GM23338 (cell line): ENCODE results near the gene TIMM17B. TPM values are rescaled to one million over a fixed set of nuclear protein-coding genes. Genes with fewer than 3 reads are reported as not detected.

Source experiments
- ATAC-seq: fragments of 200-7000 bp; cut with Tn5 transposase; 3 replicates; pipeline ENCODE4 v1.9.1; 2020
- DNase-seq: peaks from one replicate; pipeline ENCODE4 v3.0.0-alpha.2; 2015; ENCODE audit warnings: low spot score
- H2AFZ ChIP-seq: fragments of 200-600 bp; sonication (generic); 2 replicates; pipeline ENCODE4 v1.8.0; 2016; ENCODE audit warnings: antibody characterized with exemption, mild to moderate bottlenecking, moderate library complexity
- H3F3A ChIP-seq: fragments of 200-600 bp; sonication (generic); replicated peaks from 2 replicates; pipeline ENCODE4 v1.8.0; 2017; ENCODE audit warnings: antibody characterized with exemption, mixed run types, low read depth
- H3K27ac ChIP-seq: fragments of 200-600 bp; sonication (generic); 2 replicates; pipeline ENCODE4 v1.6.1; 2016; ENCODE audit warnings: low read depth
- H3K27me3 ChIP-seq: fragments of 200-600 bp; sonication (generic); 2 replicates; pipeline ENCODE4 v1.8.0; 2016; ENCODE audit warnings: mild to moderate bottlenecking, mixed run types, moderate library complexity; ENCODE audit not compliant: insufficient read depth
- H3K36me3 ChIP-seq: fragments of 200-600 bp; sonication (generic); 2 replicates; pipeline ENCODE4 v1.8.0; 2016; ENCODE audit warnings: mild to moderate bottlenecking; ENCODE audit not compliant: insufficient read depth
- H3K4me1 ChIP-seq: fragments of 200-600 bp; sonication (generic); 2 replicates; pipeline ENCODE4 v1.8.0; 2016; ENCODE audit warnings: mild to moderate bottlenecking, moderate library complexity; ENCODE audit not compliant: insufficient read depth
- H3K4me2 ChIP-seq: fragments of 200-600 bp; sonication (generic); 2 replicates; pipeline ENCODE4 v1.7.1; 2017; ENCODE audit warnings: mixed run types
- H3K4me3 ChIP-seq: fragments of 200-600 bp; sonication (generic); 2 replicates; pipeline ENCODE4 v1.6.1; 2016; ENCODE audit warnings: mixed run types
- H3K79me2 ChIP-seq: fragments of 200-600 bp; sonication (generic); replicated peaks from 2 replicates; pipeline ENCODE4 v1.8.0; 2017; ENCODE audit warnings: mild to moderate bottlenecking; ENCODE audit not compliant: insufficient read depth
- H3K9me2 ChIP-seq: fragments of 200-600 bp; sonication (generic); 2 replicates; pipeline ENCODE4 v1.8.0; 2017; ENCODE audit not compliant: insufficient read depth
- H4K20me1 ChIP-seq: fragments of 200-600 bp; sonication (generic); replicated peaks from 2 replicates; pipeline ENCODE4 v1.8.0; 2017; ENCODE audit warnings: mild to moderate bottlenecking; ENCODE audit not compliant: insufficient read depth
- H3K27ac Mint-ChIP-seq: 2 replicates; pipeline ENCODE4 v1.8.0; 2020; ENCODE audit warnings: inconsistent platforms, mild to moderate bottlenecking, moderate library complexity, mixed read lengths
- H3K27me3 Mint-ChIP-seq: 3 replicates; pipeline ENCODE4 v1.8.0; 2022; ENCODE audit warnings: low read depth, mild to moderate bottlenecking, moderate library complexity, mixed read lengths, inconsistent platforms; ENCODE audit not compliant: insufficient read depth, poor library complexity
- H3K36me3 Mint-ChIP-seq: 3 replicates; pipeline ENCODE4 v1.8.0; 2021; ENCODE audit warnings: low read depth, mild to moderate bottlenecking, inconsistent platforms, moderate library complexity, mixed read lengths
- H3K4me1 Mint-ChIP-seq: 3 replicates; pipeline ENCODE4 v1.8.0; 2020; ENCODE audit warnings: mild to moderate bottlenecking, inconsistent platforms, mixed read lengths
- H3K4me3 Mint-ChIP-seq: 3 replicates; pipeline ENCODE4 v1.8.0; 2021; ENCODE audit warnings: moderate library complexity, mild to moderate bottlenecking, inconsistent platforms, mixed read lengths
- H3K9me3 Mint-ChIP-seq: 3 replicates; pipeline ENCODE4 v1.8.0; 2020; ENCODE audit warnings: moderate library complexity, mild to moderate bottlenecking, inconsistent platforms, mixed read lengths
- CREB1 ChIP-seq: fragments of 250-450 bp; sonication (Bioruptor Pico); IDR thresholded peaks from 2 replicates; pipeline ENCODE4 v1.5.0; 2020; ENCODE audit warnings: low read depth, mild to moderate bottlenecking, moderate library complexity
- EZH2 ChIP-seq: fragments of 200-600 bp; sonication (generic); IDR thresholded peaks from one replicate; pipeline ENCODE4 v1.8.0; 2017; ENCODE audit warnings: antibody characterized with exemption, mild to moderate bottlenecking, low read depth; ENCODE audit not compliant: unreplicated experiment
- EZH2phosphoT487 ChIP-seq: fragments of 200-600 bp; sonication (generic); IDR thresholded peaks from one replicate; pipeline ENCODE4 v1.8.1; 2018; ENCODE audit warnings: antibody characterized with exemption; ENCODE audit not compliant: unreplicated experiment
- JUNB ChIP-seq: IDR thresholded peaks from one replicate; pipeline ENCODE4 v1.6.1; 2016; ENCODE audit warnings: antibody characterized with exemption; ENCODE audit not compliant: unreplicated experiment
- NANOG ChIP-seq: IDR thresholded peaks from 2 replicates; pipeline ENCODE4 v1.6.1; 2016; ENCODE audit warnings: antibody characterized with exemption, borderline replicate concordance
- POLR2AphosphoS5 ChIP-seq: IDR thresholded peaks from 2 replicates; pipeline ENCODE4 v1.6.1; 2016; ENCODE audit warnings: antibody characterized with exemption, low read depth
- STAT1 ChIP-seq: IDR thresholded peaks from one replicate; pipeline ENCODE4 v1.6.1; 2016; ENCODE audit warnings: antibody characterized with exemption; ENCODE audit not compliant: unreplicated experiment
- ZNF114 ChIP-seq: fragments of 250-450 bp; sonication (Bioruptor Pico); IDR thresholded peaks from 2 replicates; pipeline ENCODE4 v1.5.0; 2020; ENCODE audit warnings: mild to moderate bottlenecking, moderate library complexity
- ZNF331 ChIP-seq: fragments of 250-450 bp; sonication (Bioruptor Pico); IDR thresholded peaks from 2 replicates; pipeline ENCODE4 v1.5.0; 2020; ENCODE audit warnings: low read depth, mild to moderate bottlenecking, moderate library complexity
- polyA plus RNA-seq: library from polyadenylated mRNA; unstranded; fragments of >200 nt; fragmentation: Nextera tagmentation; extraction: Ambion mirVana; gene quantifications from 2 replicates; pipeline ENCODE4 v1.2.1, GENCODE V29; 2016
- total RNA-seq: library from RNA; depleted of rRNA; stranded (reverse); fragments of >200 nt; shearing (Covaris generic); gene quantifications from 2 replicates; pipeline ENCODE4 v1.2.3, GENCODE V29; 2014
- TF ChIP-seq, protein P1 (sequence below): IDR thresholded peaks from one replicate; pipeline ENCODE4 v1.6.1; 2018; ENCODE audit warnings: antibody characterized with exemption; ENCODE audit not compliant: unreplicated experiment
- TF ChIP-seq, protein P2 (sequence below): fragments of 250-450 bp; sonication (Bioruptor Pico); IDR thresholded peaks from 2 replicates; pipeline ENCODE4 v1.5.0; 2020; ENCODE audit warnings: mild to moderate bottlenecking, moderate library complexity
- TF ChIP-seq, protein P3 (sequence below), 2 experiments: fragments of 200-600 bp in 1 of 2; sonication (generic) in 1 of 2; conservative IDR thresholded peaks; 2 replicates each; pipeline versions ENCODE4 v1.5.1 to v1.6.1; 2016 to 2017; ENCODE audit warnings: antibody characterized with exemption in 2 of 2, low read depth in 2 of 2, mild to moderate bottlenecking in 2 of 2, moderate library complexity in 1 of 2
- TF ChIP-seq, protein P4 (sequence below): IDR thresholded peaks from 2 replicates; pipeline ENCODE4 v1.6.1; 2016; ENCODE audit warnings: antibody characterized with exemption

Gene TIMM17B
- total and polyA plus RNA-seq, 2 experiments from 2014 or later, result 67.1 to 147 TPM

DNA sequence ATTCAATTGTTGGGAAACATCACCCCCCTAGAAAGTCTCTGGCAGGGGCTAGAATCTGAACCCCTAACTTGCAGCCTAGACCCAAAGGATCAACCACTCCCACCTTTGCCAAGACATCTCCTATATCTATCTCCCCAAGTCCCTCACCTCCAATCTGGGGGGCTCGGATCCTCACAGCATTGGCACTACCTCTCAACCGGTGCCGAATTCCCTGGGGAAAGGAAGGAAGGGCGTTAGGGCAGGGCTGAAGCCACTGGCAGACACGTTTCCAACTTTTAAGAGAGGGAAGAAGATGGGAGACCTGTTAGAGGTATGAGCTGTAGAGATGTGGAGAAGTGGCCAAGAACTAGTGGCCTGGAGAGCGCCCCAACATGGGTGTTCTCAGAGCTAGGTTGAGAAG, 2.7 kb downstream of the TIMM17B start:
- Mint-ChIP-seq H3K9me3 (no peaks in the 10 kb centered on the region), H3K4me1 (peaks cover 7% of the 10 kb centered on the region), H3K36me3 (peaks cover 27% of the 10 kb centered on the region), H3K4me3 (no peak overlapping the region; the same call in 2 of the 3 replicates), H3K27me3 (peaks cover 2% of the 10 kb centered on the region), H3K27ac (no peak overlapping the region)
- Histone ChIP-seq H3K79me2 (peaks cover 41% of the 10 kb centered on the region), H3K4me1 (peaks cover 3% of the 10 kb centered on the region; the same call in 1 of the 2 replicates), H2AFZ (no peak overlapping the region), H3K27ac (no peak overlapping the region), H3K4me3 (no peak overlapping the region), H4K20me1 (no peaks in the 10 kb centered on the region), H3K27me3 (no peaks in the 10 kb centered on the region), H3K4me2 (no peak overlapping the region), H3K36me3 (no peaks in the 10 kb centered on the region; the same call in 1 of the 2 replicates), H3F3A (no peaks in the 10 kb centered on the region), H3K9me2 (no peaks in the 10 kb centered on the region)
- no peak for ATAC-seq
- TF ChIP-seq JUNB (no peak), ZNF331 (CRISPR knock-in tag) (no peak), ZNF114 (CRISPR knock-in tag) (no peak), POLR2AphosphoS5 (no peak), CREB1 (CRISPR knock-in tag) (no peak), EZH2phosphoT487 (no peak), STAT1 (no peak), NANOG (no peak), EZH2 (no peak)
- TF ChIP-seq, protein P1, sequence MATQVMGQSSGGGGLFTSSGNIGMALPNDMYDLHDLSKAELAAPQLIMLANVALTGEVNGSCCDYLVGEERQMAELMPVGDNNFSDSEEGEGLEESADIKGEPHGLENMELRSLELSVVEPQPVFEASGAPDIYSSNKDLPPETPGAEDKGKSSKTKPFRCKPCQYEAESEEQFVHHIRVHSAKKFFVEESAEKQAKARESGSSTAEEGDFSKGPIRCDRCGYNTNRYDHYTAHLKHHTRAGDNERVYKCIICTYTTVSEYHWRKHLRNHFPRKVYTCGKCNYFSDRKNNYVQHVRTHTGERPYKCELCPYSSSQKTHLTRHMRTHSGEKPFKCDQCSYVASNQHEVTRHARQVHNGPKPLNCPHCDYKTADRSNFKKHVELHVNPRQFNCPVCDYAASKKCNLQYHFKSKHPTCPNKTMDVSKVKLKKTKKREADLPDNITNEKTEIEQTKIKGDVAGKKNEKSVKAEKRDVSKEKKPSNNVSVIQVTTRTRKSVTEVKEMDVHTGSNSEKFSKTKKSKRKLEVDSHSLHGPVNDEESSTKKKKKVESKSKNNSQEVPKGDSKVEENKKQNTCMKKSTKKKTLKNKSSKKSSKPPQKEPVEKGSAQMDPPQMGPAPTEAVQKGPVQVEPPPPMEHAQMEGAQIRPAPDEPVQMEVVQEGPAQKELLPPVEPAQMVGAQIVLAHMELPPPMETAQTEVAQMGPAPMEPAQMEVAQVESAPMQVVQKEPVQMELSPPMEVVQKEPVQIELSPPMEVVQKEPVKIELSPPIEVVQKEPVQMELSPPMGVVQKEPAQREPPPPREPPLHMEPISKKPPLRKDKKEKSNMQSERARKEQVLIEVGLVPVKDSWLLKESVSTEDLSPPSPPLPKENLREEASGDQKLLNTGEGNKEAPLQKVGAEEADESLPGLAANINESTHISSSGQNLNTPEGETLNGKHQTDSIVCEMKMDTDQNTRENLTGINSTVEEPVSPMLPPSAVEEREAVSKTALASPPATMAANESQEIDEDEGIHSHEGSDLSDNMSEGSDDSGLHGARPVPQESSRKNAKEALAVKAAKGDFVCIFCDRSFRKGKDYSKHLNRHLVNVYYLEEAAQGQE, result no peak
- TF ChIP-seq, protein P2, sequence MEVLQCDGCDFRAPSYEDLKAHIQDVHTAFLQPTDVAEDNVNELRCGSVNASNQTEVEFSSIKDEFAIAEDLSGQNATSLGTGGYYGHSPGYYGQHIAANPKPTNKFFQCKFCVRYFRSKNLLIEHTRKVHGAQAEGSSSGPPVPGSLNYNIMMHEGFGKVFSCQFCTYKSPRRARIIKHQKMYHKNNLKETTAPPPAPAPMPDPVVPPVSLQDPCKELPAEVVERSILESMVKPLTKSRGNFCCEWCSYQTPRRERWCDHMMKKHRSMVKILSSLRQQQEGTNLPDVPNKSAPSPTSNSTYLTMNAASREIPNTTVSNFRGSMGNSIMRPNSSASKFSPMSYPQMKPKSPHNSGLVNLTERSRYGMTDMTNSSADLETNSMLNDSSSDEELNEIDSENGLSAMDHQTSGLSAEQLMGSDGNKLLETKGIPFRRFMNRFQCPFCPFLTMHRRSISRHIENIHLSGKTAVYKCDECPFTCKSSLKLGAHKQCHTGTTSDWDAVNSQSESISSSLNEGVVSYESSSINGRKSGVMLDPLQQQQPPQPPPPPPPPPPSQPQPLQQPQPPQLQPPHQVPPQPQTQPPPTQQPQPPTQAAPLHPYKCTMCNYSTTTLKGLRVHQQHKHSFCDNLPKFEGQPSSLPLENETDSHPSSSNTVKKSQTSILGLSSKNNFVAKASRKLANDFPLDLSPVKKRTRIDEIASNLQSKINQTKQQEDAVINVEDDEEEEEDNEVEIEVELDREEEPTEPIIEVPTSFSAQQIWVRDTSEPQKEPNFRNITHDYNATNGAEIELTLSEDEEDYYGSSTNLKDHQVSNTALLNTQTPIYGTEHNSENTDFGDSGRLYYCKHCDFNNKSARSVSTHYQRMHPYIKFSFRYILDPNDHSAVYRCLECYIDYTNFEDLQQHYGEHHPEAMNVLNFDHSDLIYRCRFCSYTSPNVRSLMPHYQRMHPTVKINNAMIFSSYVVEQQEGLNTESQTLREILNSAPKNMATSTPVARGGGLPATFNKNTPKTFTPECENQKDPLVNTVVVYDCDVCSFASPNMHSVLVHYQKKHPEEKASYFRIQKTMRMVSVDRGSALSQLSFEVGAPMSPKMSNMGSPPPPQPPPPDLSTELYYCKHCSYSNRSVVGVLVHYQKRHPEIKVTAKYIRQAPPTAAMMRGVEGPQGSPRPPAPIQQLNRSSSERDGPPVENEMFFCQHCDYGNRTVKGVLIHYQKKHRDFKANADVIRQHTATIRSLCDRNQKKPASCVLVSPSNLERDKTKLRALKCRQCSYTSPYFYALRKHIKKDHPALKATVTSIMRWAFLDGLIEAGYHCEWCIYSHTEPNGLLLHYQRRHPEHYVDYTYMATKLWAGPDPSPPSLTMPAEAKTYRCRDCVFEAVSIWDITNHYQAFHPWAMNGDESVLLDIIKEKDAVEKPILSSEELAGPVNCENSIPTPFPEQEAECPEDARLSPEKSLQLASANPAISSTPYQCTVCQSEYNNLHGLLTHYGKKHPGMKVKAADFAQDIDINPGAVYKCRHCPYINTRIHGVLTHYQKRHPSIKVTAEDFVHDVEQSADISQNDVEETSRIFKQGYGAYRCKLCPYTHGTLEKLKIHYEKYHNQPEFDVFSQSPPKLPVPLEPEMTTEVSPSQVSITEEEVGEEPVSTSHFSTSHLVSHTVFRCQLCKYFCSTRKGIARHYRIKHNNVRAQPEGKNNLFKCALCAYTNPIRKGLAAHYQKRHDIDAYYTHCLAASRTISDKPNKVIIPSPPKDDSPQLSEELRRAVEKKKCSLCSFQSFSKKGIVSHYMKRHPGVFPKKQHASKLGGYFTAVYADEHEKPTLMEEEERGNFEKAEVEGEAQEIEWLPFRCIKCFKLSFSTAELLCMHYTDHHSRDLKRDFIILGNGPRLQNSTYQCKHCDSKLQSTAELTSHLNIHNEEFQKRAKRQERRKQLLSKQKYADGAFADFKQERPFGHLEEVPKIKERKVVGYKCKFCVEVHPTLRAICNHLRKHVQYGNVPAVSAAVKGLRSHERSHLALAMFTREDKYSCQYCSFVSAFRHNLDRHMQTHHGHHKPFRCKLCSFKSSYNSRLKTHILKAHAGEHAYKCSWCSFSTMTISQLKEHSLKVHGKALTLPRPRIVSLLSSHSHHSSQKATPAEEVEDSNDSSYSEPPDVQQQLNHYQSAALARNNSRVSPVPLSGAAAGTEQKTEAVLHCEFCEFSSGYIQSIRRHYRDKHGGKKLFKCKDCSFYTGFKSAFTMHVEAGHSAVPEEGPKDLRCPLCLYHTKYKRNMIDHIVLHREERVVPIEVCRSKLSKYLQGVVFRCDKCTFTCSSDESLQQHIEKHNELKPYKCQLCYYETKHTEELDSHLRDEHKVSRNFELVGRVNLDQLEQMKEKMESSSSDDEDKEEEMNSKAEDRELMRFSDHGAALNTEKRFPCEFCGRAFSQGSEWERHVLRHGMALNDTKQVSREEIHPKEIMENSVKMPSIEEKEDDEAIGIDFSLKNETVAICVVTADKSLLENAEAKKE (CRISPR knock-in tag), result no peak
- TF ChIP-seq, protein P3, sequence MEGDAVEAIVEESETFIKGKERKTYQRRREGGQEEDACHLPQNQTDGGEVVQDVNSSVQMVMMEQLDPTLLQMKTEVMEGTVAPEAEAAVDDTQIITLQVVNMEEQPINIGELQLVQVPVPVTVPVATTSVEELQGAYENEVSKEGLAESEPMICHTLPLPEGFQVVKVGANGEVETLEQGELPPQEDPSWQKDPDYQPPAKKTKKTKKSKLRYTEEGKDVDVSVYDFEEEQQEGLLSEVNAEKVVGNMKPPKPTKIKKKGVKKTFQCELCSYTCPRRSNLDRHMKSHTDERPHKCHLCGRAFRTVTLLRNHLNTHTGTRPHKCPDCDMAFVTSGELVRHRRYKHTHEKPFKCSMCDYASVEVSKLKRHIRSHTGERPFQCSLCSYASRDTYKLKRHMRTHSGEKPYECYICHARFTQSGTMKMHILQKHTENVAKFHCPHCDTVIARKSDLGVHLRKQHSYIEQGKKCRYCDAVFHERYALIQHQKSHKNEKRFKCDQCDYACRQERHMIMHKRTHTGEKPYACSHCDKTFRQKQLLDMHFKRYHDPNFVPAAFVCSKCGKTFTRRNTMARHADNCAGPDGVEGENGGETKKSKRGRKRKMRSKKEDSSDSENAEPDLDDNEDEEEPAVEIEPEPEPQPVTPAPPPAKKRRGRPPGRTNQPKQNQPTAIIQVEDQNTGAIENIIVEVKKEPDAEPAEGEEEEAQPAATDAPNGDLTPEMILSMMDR (conservative IDR thresholded peaks at IDR 0.05; ENCODE audit: low read depth in 2 of 2), result no peak
- TF ChIP-seq, protein P4, sequence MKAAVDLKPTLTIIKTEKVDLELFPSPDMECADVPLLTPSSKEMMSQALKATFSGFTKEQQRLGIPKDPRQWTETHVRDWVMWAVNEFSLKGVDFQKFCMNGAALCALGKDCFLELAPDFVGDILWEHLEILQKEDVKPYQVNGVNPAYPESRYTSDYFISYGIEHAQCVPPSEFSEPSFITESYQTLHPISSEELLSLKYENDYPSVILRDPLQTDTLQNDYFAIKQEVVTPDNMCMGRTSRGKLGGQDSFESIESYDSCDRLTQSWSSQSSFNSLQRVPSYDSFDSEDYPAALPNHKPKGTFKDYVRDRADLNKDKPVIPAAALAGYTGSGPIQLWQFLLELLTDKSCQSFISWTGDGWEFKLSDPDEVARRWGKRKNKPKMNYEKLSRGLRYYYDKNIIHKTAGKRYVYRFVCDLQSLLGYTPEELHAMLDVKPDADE, result no peak
- no peak for DNase-seq
